WTC11 (cell line): ENCODE data around the gene CGREF1.

ENCODE experiments used
- CTCF ChIP-seq: fragments of 200-600 bp; IDR thresholded peaks from 2 replicates; pipeline ENCODE4 v1.8.0; 2022; ENCODE audit warnings: antibody characterized with exemption
- ELF4 ChIP-seq: sonication (generic); formaldehyde crosslinking; IDR thresholded peaks from 2 replicates; pipeline ENCODE4 v1.8.1; 2022; ENCODE audit warnings: low read depth, mild to moderate bottlenecking, moderate library complexity, missing genetic modification reagents
- ZNF416 ChIP-seq: fragments of 250-450 bp; sonication (Bioruptor Pico); IDR thresholded peaks from 2 replicates; pipeline ENCODE4 v1.9.0; 2021; ENCODE audit warnings: mild to moderate bottlenecking, inconsistent platforms

DNA sequence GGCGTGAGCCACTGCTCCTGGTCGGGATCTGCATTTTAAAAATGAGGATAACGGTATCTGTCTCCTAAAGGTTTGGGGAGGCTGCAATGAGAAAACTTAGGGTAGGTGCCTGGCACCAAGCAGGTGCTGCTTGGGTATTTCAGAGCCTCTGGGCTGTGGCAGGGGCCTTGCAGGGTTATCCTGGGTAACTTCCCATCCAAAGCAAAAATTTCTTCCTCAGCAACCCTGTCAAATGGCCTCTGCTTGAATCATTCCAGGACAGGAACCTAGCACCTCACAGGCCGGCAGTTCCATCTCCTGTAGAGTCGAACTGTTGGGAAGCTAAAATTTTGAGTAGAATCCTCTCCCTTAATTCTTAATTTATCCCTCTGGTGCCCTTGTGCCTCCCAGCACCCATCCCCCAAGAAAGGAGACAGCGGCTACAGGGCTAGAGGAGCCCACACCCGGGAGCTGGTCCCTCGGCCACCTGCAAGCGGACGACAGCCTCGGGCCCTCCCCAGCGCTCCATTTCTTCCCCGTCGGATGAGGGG lies 868 bp downstream of the CGREF1 start:
- TF ChIP-seq ZNF416 (CRISPR knock-in tag) (no peak), CTCF (no peak), ELF4 (CRISPR knock-in tag) (no peak)
